ENCODE data around the gene ENGASE.
"Not testable (repeated sequence)": the region's sequence is repeated elsewhere in the genome, so short reads cannot be mapped to it uniquely, and the experiment has no call there.

Gene ENGASE, protein sequence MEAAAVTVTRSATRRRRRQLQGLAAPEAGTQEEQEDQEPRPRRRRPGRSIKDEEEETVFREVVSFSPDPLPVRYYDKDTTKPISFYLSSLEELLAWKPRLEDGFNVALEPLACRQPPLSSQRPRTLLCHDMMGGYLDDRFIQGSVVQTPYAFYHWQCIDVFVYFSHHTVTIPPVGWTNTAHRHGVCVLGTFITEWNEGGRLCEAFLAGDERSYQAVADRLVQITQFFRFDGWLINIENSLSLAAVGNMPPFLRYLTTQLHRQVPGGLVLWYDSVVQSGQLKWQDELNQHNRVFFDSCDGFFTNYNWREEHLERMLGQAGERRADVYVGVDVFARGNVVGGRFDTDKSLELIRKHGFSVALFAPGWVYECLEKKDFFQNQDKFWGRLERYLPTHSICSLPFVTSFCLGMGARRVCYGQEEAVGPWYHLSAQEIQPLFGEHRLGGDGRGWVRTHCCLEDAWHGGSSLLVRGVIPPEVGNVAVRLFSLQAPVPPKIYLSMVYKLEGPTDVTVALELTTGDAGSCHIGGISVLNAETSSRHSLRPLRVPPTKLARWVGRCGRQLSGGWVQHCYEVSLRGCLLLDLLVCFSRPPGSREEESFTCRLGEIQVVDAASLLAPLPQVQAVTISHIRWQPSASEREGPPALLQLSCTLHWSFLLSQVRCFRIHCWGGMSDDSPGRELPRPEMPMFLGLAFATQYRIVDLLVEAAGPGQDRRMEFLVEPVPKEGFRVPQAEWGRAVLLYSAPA

DNA sequence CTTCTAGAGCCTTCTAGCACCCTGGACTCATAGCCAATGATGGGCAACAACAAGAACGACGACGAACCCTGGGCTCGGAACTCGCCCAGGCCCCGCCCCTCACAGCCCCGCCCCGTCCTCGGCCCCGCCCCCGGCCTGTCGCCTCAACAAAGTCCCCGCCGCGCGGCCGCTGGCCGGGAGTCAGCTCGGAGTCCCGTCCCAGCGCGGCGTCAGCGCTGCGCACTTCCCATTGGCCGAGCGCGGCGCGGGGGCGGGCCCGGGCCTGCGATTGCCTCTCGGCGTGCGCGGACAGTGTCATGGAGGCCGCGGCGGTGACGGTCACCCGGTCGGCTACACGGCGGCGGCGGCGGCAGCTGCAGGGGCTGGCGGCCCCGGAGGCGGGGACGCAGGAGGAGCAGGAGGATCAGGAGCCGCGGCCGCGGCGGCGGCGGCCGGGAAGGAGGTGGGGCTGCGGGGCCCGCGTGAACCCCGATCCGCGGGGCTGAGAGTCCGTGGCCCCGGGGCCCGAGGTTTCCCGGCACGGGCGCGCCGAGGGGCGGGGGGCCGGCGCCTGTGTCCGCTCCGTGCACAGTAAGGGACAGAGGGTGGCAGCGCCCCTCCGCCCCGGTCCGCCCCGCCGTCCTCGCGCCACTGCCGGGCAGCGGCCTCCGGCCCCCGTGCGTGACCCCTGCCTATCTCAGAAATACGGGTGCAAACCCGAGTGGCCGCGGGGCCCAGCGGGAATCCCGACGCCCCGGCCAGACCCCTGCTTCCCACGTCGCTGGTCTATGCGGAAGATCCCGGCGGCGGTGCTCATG is at the start of gene ENGASE:
ENGASE (plus strand) TSS at position 176 of the 797 bp plus-strand sequence; CDS start at position 297, 121 bp downstream.
- in situ Hi-C loops (cut with HindIII; ENCODE audit: low pct_ligation_motif_present, low pct_unique_long_range_greater_than_20kb, low sequenced_read_pairs), result no loop called here
- peak; percentile 91 for DNase-seq

DNA sequence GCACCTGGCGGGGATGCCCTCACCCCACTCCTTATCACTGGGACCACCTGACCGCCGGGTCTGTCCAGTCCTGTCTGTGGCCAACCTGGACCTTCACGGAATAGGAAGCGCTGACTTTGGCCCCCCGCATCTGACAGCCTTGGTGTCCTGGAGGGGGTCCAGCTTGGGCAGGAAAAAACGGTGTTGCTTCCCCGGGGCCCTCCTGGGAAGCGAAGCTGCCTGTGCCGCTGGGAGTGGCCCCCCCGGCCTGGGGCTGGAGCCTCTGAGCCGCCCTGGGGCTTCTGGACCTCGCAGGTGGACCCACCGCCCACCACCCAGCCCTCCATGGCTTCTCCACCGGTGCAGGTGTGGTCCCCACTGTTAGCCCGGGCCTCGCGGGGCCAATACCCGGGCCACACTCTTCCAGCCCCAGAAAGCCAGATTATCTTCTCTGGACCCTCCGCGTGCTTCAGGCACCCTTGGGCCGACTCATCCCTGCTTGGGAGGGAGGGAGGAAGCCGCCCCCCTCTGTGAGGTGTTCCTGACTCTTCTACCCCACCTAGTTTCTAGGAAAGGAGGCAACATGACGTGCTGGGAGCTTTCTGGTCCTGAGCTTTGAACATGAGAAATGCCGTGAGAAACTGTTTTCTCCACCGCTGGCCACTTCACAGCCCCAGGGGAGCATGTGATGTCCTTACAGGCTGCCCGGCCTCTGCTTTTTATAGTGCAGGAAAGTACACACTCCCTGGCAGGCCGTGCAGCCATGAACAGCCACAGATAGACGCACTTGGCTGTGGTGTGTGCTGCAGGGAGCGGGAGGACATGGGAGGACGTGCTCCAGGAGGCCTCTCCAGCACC is 49.5 kb upstream of the ENGASE start:
- DNase-seq, result no peak
- in situ Hi-C loops (cut with HindIII; ENCODE audit: low pct_ligation_motif_present, low pct_unique_long_range_greater_than_20kb, low sequenced_read_pairs), result no loop called here

DNA sequence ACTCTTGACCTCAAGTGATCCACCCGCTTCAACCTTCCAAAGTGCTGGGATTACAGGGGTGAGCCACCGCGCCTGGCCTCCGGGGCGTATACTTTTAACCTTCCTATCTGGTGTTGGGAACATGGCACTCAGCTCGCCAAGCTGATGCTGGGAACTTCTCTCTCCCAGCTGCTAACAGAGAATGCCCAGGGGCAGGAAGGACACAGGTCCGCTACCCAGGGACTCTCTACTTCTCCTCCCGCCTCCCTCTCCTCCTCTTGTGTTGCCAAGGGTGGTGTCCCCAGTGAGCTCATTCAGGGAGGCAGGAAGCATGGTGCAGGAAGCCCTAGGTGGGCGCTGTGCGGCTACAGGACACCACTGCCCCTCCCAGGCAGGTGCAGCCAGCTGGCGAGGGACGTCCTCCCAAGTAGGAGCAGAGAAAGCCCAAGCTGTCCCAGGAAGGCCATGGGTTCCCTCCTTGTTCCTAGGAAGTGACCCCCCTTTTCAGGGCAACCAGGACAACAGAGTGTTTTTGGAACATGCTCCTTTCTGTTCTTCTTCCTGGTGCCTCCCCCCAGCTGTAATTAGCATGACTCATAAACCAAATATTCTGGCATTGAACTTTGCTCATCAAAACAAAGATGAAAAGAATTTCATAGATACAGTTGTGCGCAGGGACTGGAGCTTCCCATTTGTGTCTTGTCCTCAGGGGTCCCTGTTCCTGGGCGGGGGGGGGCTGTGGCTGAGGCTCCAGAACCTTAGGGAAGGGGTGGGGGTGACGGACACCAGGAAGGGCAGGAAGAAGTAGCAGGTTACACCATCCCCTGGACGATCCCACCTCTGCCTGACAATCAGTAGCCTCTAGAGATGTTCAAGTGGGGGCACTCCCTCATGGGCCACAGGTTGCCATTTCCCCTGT is 48.0 kb upstream of the ENGASE start:
- DNase-seq, result peak; percentile 53
- in situ Hi-C loops (cut with HindIII; ENCODE audit: low pct_ligation_motif_present, low pct_unique_long_range_greater_than_20kb, low sequenced_read_pairs), result no loop called here

DNA sequence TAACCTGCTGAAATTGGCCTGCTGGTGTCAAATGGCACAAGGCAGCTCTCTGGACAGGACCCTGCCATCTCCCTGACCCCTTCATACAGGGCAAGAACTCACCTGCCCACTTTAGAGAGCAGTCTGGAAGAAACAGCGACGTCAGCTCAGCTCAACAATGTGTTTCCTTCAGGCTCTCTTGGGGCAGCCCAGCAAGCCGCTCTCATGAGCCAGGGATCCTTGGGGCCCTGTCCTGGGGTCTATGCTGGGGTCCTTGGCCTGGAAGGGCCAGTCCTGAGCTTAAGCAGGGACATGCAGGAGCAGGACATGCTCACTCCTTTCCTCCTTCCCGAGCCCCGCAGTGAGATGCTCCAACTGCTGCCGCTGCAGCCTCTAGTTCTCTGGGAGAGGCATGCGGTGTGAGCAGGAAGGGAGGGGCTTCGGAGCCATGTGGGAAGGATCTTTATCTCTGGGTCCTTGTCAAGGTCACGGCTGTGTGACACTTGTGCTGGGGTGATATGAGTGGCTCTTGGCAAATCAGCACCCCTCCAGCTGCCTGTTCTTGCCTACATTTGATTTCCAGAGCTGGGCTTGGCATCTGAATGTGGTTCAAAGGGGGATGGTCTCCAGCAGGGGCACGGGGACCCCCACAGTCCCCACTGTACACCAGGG is 47.2 kb upstream of the ENGASE start:
- no peak for DNase-seq
- in situ Hi-C loops (cut with HindIII; ENCODE audit: low pct_ligation_motif_present, low pct_unique_long_range_greater_than_20kb, low sequenced_read_pairs), result no loop called here

DNA sequence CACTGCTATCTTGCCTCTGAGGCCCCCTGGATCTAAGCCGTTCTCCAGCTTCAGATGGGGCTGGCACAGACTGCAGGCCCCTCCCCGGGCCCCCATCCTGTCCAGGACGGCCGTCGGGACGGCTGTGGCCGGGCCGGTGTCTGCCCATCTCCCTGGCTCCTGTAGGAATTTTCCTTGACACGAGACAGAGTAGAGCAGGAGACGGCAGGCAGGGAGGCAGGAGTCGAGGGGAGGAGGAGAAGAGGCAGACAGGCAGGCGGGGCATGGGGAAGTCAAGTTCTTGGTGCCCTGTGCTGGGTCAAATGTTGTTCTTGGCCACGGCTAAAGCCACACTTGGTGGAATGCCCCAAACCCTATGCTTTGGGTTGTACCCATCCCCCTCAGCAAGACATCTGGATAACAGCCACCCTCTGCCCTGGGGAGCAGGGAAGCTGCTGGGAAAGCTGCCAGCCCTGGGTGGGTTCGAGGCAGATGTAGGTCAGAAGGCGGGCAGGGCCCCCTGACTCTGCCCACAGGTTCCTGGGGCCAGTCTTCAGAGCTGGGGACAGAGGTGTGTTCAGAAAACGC is 46.6 kb upstream of the ENGASE start:
- in situ Hi-C loops (cut with HindIII; ENCODE audit: low pct_ligation_motif_present, low pct_unique_long_range_greater_than_20kb, low sequenced_read_pairs), result no loop called here
- no peak for DNase-seq

DNA sequence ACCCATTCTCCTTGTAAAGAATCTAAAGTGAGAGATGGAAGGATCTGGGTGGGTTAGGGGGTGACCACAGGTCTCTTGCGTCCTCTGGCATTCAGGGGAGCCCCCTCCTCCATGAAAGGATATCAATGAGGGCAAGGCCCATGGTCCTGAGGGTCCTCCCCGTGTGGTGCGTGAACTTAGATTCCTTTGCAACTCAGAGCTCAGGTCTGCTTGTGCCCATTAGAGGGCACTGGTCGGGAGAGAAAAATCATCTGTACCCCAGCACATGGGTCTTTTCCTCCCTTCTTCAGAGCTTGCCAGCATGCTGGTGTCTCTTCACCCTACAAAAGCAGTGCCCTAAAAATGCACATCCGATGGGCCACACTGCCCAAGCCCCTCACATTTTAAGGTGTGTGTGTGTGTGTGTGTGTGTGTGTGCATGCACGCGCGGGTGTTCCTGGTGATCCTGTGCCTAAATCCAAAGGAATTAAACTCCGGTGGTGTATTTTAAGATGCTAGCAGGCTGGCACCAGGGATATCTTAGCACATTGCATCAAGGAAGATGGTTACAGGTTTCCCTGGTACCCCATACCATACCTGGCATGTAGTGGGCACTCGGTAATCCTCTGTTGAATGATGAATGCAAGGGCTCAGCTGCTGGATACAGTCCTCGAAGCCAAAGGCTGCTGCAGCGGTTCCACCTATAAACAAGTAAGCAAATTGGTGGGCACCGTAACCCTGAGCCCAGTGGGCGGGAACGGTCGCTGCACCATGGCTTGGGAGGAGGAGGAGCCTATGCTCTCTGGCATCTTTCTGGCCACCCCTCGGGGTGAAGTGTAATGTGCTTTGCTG is 45.9 kb upstream of the ENGASE start:
- in situ Hi-C loops (cut with HindIII; ENCODE audit: low pct_ligation_motif_present, low pct_unique_long_range_greater_than_20kb, low sequenced_read_pairs), result no loop called here
- peak; percentile 21 for DNase-seq

DNA sequence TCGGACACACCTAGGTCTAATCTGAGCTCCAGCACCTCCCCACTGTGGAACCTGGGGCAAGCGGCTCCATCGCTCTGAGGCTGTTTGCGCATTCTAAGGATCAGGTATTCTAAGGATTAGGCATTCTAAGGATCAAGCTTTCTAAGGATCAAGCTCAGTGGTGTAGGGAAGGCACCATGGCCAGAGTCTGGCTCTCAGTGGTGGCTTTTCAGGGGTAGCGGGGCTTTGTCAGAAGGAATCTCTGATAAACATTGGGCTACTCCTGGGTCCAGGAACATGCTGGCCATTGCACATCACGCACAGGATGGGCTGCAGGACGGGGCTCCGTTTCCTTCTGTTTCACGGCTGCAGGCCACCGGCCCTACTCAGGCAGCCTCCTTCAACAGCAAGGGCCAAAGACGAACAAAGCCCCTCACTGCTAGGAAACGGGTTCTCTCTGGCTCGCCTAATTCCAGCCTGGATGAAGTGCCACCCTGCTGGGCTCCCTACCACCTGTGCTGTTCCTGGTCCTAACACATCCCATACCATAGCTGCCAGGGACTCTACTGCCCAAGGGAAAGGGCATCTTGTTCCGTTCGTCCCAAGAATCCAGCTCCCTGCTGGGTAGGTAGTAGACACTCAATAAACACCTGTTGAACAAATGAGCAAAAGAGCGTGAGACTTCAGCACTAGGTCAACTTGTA is 45.2 kb upstream of the ENGASE start:
- in situ Hi-C loops (cut with HindIII; ENCODE audit: low pct_ligation_motif_present, low pct_unique_long_range_greater_than_20kb, low sequenced_read_pairs), result no loop called here
- no peak for DNase-seq

DNA sequence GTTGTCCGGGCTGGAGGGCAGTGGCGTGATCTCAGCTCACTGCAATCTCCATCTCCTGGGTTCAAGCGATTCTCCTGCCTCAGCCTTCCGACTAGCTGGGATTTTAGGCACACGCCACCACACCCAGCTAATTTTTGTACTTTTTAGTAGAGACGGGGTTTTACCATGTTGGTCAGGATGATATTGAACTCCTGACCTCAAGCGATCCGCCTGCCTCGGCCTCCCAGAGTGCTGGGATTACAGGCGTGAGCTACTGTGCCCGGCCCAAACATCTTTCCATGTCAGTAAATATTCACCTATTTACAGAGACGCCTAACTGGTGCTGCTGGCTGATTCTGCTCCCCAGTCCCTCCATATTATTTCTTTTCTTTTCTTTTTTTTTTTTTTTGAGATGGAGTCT is 44.0 kb upstream of the ENGASE start:
- in situ Hi-C loops (cut with HindIII; ENCODE audit: low pct_ligation_motif_present, low pct_unique_long_range_greater_than_20kb, low sequenced_read_pairs); DNase-seq: not testable (repeated sequence)

DNA sequence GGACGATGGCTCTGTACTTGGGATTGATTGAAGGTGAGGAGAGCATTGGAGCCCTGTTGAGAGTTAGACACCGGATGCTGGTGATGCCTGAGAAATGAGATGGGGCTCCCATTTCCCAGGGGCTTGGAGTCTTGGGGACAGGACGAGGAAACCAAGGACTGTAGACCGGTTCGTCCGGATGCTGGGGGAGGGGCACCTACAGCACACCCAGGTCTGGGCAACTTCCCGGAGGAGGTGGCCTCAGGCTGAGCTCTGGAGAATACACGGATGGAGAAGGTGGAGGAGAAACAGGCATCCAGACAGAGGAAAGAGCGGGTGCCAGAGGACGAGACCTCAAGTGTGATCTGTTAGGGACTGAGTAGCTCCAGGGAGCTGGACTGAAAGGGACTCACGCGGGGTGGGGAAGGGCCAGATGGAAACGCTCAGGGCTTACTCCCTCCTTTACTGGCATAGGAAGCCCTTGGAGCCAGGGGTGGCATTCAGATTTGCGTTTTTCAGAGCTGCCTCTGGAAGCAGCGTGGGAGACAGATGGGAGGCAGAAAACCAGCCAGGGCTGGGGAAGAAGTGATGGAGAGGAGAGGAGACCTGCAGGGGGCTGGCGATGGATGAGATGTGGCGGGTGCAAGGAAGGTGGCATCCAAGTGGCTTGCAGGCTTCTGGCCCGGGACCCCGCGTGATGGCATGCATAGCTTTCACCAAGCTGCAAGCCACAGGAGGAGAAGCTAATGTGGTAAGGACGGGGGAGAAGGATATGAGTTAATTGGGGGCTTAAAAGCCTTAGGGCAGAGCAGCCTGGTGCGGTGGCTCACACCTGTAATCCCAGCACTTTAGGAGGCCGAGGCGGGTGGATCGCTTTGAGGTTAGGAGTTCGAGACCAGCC is 42.4 kb upstream of the ENGASE start:
- in situ Hi-C loops (cut with HindIII; ENCODE audit: low pct_ligation_motif_present, low pct_unique_long_range_greater_than_20kb, low sequenced_read_pairs), result no loop called here
- DNase-seq, result no peak

DNA sequence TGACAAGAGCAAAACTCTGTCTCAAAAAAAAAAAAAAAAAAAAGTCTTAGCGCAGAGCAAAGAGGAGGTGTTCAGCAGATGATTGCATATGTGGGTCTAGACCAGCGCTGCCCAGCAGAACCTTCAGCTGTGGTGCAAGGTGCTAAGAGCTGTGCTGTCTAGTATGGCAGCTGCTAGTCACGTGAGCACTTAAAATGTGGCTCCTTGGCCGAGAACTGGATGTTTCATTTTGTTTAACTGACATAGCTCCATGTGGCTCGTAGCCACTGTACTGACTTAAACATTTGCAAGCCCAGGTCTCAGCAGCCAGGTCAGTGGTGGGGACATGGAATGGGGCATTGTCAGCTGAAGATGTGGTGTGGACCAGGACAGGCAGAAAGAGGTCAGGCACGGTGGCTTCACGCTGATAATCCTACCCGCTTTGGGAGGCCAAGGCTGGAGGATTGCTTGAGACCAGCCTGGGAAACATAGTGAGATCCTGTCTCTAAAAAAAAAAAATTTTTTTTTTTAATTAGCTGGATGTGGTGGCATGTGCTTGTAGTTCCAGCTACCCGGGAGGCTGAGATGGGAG is 41.5 kb upstream of the ENGASE start:
- no peak for DNase-seq
- in situ Hi-C loops (cut with HindIII; ENCODE audit: low pct_ligation_motif_present, low pct_unique_long_range_greater_than_20kb, low sequenced_read_pairs), result no loop called here

DNA sequence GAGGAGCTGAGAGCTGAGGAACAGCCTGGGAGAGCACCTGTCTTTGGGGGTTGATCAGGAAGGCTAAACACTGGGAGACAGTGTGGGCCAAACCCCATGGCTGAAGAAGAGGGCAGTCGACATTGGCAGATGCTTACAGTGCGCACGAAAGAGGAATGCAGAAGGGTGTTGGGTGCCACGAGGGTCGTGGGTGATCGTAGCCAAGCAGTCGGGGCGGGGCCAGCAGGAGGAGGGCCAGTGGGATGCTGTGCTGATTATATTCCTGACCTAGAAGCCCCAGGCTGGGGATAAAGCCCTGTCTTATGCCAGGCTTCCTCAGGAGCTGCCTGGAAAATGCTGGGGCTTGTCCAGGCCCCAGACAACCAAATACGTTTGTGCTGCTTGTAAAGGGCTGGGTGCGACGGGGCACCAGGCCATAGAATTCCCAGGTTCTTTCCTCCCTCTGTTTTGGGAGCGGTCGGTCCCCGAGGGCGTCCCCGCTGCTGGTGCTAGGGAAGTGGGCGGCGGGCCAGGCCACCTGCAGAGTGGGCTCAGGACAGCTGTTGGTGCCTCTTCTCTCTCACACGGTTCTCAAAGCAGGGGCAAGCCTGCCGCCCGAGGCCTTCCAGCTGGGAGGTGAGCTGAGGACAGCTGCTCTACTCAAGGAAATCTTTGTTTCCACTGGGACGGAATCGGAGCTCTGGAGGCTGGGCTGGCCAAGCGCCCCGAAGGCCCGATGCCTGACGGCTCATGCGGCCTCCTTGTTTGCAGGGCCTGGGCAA is 40.7 kb upstream of the ENGASE start:
- in situ Hi-C loops (cut with HindIII; ENCODE audit: low pct_ligation_motif_present, low pct_unique_long_range_greater_than_20kb, low sequenced_read_pairs), result no loop called here
- no peak for DNase-seq

DNA sequence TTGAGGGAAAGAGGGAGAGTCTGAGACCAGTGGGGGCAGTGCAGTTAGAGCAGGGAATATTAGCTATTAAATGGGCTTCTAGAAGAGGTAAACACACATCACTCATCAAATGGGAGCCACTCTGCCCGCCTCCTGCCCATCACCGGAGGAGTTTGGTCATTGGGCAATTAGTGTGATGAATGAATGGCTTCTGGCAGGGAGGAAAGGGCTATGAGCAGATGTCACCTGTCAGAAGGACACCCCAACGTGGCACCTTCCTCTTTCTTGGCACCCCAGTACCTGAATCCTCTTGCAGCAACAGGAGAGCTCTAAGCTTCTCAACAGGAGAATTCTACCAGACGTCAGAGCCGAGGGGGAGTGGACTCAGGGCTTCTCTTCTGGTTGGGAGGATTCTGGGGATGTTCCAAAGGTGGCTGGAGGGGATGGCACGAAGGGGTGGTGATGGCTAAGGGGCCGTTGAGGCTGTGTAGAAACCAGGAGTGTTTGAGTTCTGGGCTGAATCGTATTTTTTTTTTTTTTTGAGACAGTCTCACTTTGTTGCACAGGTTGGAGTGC is 39.6 kb upstream of the ENGASE start:
- in situ Hi-C loops (cut with HindIII; ENCODE audit: low pct_ligation_motif_present, low pct_unique_long_range_greater_than_20kb, low sequenced_read_pairs), result no loop called here
- no peak for DNase-seq

DNA sequence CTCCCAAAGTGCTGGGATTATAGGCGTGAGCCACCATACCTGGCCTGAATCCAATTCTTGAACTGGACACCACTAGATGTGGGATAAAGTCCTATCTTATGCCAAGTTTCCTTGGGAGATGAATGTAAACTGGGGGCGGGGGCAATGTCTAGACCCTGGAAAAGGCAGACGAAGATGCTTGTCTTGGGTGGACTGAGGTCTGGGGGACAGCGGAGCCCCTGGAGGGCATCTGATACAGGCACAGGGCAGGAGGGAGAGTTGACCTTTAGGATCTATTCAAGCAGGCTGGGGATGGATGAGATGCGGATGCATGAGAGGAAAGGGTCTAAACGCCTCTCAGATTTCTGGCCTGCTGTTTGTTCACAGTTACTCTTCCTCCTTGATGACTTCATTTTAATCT is 38.9 kb upstream of the ENGASE start:
- DNase-seq, result no peak
- in situ Hi-C loops (cut with HindIII; ENCODE audit: low pct_ligation_motif_present, low pct_unique_long_range_greater_than_20kb, low sequenced_read_pairs), result no loop called here
